ENCODE results near the gene SVOPL.
"Not testable (repeated sequence)": the region's sequence is repeated elsewhere in the genome, so short reads cannot be mapped to it uniquely, and the experiment has no call there.

SVOPL gene, protein sequence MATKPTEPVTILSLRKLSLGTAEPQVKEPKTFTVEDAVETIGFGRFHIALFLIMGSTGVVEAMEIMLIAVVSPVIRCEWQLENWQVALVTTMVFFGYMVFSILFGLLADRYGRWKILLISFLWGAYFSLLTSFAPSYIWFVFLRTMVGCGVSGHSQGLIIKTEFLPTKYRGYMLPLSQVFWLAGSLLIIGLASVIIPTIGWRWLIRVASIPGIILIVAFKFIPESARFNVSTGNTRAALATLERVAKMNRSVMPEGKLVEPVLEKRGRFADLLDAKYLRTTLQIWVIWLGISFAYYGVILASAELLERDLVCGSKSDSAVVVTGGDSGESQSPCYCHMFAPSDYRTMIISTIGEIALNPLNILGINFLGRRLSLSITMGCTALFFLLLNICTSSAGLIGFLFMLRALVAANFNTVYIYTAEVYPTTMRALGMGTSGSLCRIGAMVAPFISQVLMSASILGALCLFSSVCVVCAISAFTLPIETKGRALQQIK

DNA sequence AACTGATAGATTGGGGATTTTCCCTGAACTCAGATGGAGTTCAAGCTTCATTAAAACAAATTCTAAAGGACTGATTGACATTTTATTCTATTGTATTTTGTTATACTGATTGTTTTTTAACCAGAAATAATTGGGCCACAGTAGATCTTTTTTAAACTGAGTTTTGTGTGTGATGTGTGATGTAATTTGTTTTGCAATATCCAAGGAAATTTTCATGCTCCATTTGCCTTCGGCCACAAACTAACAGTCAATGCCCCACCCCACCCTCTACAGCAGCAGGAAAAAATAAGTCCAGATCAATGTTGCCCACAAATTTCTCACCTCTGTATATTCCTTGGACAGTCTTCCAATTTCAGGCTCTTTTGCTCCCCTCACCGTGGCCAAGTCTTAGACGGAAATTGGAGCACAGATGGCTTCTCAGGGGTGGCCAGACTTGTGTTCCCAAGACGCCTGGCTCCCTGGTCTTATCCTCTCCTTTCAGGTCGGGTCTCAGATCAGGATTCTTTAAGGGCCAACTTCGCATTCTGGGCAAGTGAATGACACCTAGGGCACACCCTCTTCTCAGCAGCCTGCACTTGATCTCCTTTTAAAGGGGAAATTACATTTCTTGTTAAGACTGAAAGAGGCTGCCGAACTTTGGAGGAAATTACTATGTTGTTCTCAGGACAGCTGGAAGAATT, at the start of gene SVOPL:
Gene SVOPL (minus strand): TSS at position 506 of the 680 bp plus-strand sequence. CDS start 22,317 bp downstream, outside the sequence.
- no peak for DNase-seq

DNA sequence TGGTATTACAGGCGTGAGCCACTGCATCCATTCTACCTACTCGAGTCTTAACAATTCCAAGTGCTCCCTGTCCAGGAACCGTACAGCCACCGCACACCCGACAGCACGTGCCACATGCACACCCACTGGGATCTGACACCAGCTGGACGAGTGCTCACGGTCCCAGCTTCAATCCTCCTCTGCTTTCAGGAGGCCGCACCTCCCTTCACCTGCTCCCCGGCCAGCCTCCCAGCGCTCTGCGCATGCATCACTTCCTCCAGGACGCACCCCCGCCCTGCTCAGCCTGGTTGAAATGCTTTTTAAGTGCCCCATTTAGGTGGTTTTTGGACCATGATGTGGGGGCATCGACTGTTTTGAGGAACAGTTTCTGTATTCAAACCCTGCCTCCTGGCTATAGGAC, 49.3 kb upstream of the SVOPL start:
- DNase-seq, result no peak

DNA sequence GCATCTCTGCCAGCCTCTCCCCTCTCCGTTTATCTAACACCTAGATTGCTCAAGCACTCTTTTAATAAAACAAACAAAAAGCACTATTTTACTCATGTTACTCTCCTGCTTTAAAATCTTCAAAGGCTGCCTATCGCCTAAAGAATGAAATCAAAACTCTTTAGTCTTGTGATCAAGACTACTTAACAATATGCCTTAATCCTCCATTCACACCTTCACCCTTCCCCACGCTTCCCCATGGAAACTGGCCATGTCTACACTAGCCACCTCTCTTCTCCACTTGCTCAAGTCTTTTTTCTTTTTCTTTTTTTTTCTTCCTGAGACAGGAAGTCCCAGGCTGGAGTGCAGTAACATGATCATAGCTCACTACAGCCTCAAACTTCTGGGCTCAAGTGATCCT, 48.8 kb upstream of the SVOPL start:
- no peak for DNase-seq

DNA sequence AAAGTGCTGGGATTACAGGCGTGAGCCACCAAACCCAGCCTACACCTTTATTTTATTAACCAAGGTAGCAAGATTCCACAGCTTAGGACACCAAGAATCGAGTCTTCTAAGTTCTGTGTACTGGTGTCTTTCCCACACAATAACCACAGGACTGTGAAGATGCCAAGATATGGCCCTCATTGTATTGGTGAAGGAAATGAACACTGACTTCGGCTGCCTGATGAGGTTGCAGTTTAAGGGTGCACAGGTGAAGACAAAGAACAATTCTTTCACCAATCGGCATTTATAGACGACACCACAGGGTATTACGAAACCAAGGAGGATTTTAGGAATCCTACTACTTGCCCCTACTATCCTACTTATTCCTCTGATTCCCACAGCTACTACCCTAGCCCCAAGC, 47.5 kb upstream of the SVOPL start:
- DNase-seq, result no peak

DNA sequence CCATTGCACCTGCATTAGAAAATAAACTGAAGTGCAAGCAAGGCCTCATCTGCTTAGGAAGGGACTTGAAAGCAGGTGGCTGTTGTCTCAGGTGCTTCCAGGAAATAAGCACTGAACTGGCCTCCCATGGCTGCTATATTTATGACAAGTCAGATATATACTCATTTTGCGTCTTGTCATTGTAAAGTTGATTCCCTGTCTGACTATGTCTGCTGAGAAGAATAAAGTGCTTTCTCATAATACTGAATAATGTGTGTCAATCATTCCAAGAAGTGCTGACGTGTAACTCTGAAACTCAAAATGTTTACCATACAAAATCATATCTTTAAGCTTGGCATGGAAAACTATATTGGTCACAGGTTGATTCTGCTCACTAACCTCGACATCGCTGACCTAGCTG, 44.9 kb upstream of the SVOPL start:
- no peak for DNase-seq

DNA sequence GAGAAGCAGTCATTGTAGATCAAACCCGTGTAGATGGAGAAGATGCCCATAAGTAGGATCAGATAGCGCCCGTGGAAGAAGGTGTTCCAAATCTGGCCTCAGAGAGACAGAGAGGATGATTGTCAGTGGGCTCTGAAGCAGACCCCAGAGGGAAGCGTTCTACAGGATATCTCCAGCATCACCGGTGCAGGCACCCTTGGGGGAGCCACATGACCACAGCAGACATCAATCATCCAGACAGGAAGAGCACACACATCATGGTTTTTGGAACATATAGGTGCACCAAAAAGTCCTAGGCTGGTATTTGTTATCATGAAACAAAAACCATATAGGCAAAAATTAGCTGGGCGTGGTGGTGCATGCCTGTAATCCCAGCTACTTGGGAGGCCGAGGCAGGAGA, 44.0 kb upstream of the SVOPL start:
- no peak for DNase-seq

DNA sequence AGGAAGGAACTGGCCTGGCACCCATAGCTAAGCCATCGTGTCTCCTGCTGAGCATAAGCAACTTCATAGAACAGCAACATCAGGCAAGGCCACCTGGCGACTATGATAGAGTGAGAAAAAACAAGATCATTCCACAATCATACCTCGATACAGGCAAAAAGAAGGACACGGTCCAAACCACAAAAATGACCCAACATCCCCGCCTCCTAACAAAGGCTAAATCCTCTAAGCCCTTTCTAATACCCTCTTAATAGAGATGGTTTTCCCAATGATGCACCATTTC, 40.2 kb upstream of the SVOPL start:
- DNase-seq, result no peak

DNA sequence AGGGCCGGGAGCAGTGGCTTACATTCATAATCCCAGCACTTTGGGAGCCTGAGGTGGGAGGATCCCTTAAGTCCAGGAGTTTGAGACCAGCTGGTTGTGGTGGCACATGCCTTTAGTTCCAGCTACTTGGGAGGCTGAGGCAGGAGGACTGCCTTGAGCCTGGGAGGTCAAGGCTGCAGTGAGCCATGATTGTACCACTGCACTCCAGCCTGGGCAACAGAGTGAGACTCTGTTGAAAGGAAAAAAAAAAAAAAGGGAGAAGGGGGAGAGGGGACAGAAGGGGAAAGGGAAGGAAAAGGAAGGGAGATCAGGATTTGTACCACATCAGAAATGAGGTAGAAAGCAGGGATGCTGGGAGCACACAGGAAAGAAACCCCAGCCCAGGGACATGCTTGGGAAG, 38.7 kb upstream of the SVOPL start:
- DNase-seq, result no peak

DNA sequence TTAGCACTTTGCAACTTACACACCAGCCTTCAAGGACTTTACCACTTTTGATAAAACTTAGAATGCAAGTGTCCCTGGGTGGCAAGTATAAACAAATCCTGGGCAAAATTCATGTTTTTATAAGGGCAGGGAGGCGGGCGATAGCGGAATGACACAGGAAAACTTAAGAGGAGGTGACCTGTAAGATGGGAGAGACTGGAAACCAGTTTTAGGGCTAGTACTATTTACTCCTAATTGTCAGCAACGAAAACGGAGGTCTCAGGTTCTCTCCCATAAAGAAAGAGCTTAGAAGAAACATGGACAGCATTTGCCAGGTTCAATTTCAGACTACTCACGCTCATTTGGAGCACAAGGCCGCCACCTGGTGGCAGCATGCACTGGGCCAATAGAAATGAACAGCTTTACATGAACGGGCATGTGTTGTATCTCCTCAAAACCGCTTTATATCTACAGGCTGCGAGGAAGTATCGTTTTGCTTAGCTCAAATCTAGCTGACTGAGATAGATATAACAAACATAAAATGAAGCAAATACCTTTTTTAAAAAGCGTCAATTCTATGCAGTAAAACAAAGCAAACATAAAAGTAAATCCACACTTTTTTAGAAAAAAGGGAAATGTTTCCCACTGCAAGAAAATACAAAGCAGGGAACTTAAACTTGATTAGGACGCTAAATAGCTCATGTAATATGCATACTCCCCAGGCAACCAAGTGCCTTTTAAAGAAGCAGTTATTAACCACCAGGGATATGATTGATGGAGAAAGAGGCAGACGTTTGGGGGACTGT, 37.6 kb upstream of the SVOPL start:
- peak; percentile 80 to 85 for DNase-seq

DNA sequence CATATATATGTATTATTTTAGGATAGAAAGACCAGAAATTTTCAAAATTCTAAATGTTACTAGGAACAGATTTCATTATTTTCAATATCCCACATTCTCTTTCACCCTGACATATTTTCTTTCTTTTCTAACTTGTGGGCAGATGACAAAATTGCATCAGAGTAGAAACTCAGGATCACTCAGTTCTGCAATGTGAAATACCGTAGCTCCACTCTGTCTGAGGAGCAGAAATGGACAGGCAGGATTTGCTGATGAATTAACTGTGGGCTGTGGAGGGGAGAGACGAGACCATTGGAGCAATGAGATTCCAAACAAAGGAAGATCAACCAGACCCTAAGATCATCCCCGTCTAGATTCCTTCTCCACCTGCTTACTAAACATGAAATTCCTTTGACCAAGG, 37.0 kb upstream of the SVOPL start:
- DNase-seq, result no peak

DNA sequence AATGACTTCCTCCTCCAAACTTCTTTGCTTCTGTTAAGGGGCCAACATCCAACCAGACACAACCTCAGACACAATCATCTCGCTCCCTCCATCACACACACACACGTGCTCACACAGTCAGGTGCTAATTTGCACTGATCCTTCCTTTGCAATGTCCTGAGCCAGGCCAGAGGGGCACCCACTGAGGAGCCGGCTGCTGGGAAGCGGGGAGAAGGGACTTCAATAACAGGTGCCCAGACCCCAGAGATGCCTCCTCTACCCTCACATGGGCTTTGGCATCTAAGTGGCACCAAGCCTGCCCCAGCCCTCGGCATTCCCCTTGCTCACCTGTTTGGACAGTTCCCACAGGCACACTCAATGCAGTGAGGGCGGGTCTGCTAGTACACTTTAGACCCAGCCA, 34.2 kb upstream of the SVOPL start:
- DNase-seq, result no peak

DNA sequence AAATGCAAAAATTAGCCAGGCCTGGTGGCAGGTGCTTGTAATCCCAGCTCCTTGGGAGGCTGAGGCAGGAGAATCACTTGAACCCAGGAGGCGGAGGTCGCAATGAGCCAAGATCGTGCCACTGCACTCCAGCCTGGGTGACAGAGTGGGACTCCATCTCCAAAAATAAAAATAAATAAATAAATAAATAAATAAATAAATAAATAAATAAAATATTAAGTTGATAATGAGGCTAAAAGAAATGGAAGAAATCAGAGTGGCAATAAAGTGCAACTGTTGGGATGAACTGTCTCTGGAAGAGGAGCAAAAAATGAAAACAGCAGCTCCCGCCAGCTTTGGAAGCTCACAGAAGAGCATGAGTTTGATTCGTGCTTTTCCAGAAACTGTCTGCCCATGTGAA, 30.6 kb upstream of the SVOPL start:
- DNase-seq, result not testable (repeated sequence)

DNA sequence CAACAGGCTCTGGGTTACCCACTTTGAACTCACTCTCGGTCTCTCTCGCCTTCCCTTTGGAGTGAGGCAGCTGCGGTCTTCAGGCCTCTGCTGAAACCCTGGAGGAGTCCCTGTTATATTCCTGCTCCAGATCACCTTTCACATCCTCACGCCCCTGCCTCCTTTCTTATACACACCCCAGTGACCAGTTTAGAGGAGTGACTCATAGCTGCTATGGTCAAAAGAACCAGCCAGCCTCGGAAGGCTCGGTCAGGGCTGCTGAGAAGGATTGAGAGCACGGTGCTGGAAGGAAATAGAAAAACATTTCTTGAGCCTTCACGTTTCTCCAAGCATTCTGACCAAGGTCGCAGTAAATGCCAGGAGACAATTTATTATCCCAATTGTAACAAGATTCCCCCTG, 28.3 kb upstream of the SVOPL start:
- no peak for DNase-seq

DNA sequence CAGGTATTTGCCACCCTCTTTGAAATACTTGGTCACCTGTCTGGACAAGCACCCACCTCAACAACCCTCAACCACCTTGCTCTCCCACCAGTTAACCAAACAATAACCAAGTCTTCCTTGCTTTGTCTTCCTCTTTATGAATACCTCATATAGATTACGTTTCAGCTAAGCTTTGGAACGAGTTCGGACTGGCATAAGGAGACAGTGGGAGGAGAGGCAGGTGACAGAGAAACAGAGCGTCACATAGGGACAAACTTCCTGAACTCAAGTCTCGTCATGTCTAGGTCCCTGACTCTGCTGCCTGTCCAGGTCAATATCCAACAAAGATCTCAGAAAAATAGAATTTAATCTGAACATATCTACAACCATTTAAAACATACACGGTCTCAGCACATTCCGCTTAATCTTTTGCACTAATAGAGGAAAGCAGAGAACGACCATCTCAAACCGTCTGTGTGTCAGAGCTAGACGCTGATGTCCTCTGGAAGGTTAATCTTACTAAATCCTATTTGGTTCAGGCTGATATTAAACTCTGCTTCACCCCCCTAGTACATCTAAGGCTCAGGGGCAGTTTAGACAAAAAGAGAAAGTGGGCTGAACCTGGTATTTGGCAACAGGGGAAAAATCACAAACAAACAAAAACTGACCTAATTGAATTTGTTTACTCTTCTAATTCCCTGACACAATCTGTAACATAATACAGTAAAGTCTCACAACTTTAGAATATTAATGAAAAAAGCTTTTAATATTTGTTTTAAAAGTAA, 26.4 kb upstream of the SVOPL start:
- DNase-seq, result no peak

DNA sequence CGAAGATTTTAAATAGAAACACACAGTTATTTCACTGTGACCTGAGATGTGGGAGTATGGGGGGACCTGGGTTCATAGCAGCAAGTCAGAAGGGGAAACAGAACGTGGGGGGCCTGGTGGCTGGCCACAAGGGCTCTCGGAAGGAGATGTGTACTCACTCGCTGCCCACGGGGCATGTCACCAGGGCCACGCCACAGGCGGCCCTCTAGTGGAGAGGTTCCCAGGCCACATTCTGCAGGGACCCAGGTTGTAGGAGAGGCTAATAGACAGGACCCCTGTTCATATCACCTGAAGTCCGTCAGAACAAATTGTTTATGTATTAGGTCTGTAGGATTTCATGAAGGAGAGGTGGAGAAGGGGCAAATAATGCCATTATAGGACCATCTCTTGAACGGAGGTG, 25.1 kb upstream of the SVOPL start:
- DNase-seq, result no peak

DNA sequence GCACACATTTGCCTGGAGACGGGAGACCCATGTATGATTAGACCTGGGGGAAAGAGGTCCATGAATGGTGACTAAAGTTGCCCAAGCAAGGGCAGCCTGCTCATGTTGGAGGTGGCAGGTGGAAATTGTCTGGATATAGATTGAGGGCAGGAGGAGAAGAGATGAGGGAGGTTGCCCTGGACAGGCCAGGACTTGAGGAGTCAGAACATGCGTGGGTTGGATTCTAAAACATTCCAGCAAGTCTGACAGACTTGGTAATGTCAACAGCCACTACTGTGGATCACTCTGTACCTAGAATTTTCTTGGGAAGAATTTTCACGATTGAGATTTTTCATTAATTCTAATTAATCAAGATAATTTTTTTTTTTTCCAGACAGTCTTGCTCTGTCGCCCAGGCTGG, 19.1 kb upstream of the SVOPL start:
- no peak for DNase-seq

DNA sequence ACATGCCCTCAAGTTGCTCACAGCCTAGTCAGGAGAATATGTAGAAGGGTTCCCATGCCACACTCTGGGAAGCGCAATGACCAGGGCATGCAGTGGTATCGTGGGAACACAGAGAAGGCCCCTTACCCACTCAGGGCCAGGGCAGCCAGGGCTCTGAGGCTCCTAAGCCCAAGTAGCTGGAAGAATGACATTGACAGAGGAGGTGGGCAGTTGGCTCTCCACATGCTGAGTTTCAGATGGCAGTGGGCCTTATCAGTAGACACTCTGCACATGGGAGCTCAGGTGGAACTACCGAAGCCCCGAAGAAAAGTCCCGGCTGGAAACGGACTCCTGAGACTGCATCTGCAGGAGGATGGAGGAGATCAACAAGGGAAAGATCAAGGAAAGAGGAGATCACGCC, 15.7 kb upstream of the SVOPL start:
- no peak for DNase-seq

DNA sequence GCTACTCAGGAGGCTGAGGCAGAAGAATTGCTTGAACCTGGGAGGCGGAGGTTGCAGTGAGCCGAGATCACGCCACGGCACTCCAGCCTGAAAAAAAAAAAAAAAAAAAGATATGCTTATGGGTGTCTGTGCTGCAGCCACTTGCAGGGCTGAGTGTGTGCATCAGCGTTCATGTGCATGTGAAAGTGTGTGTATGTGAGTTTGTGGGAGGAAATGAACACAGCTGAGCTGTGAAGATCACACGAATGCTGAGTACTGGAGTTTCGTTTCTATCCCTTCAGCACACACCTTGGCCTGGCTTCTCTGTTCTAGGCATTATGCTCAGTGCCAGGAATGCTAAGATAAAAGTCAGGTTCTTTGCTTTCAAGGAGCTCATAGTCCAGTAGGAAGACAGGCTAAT, 12.0 kb upstream of the SVOPL start:
- DNase-seq, result no peak

DNA sequence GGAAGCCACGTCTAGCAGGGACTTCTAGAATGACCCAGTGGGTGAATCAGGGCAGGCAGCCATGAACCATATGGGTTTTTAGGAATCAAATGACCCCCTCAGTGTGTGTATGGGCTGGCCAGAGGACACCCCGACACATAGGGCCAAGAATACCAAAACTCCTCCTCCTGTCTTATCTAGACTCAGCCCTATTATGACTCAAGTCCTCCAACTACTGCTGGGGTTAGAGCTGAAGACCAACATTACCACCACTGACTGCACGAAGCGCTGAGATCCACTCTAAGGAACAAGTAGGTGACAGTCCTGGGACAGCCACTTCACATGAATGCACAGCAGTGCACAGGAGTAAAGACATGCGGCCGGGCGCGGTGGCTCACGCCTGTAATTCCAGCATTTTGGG, 11.5 kb upstream of the SVOPL start:
- no peak for DNase-seq

DNA sequence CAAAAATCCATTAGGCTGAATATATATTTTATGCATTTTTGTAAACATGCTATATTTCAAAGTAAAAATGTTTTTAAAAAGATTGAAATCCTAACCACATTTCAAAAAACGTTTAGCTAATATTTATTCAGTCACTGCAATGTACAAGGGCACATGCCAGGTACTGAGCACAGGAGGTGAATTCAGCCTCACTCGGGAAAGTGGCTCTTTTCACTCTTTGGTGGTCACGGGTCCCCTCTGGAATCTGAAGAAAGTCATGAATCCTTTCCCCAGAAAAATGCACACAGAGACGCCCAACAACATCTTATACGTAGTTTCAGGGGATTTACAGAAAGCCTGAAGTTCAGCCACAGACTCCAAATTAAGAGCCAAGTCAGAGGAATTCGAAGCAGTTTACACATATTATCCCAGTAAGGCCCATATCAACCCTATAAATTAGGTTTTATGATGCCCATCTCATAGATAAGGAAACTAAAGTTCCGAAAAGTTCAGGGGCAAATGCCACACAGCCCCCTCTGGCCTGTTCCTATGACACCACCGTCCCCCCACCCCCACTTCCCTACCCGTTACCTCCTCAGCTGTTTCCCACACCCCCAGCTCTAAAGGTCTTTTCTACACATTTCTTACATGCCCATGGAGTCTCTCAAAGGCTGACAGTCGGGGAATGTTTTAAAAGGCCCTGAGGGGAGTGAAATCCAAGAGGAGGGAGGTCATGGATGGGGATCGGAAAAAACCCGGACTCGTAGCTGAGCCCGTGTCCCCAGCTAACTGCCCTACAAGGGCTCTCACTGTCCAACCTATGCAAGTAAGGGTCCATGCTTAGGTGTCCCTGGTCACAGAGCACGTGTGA, 9.6 kb upstream of the SVOPL start:
- DNase-seq, result no peak

DNA sequence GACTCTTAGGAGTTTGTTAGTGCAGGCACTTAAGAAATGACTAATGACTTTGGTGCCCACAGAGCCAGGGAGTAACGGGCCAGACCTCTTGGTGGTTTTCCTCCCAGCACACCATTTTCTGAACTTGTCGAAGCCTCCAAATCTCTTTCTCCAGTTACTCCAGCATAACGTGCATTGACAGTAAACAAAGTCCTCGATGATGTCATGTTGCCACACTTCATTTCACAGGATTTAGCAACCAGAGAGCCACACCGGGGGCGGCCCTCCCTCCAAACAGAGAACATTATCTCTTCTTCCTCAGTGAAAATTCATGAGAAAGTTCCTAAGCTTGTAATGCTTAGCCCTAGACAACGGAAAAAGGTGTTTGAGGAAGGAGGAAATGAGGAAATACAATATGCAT, 4.0 kb upstream of the SVOPL start:
- DNase-seq, result no peak

DNA sequence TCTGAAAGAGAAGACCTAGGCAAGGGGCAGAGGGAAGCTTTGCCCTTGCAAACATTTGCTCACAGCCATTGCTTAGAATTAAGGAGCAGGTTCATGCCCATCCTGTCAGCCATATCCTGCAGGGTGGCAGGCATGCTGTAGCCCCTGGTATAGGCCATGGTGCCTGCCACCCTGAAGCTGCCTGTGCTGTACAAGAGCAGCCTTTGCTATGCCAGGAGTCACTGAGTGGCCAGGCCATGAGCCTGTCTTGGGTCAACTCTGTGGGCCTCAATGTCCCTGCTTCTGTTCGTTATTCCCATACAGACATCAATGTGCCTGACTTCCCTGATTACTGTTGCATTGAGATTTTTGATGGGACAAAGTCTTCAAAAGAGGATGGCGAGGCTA, 368 bp upstream of the SVOPL start:
- DNase-seq, result no peak

Measured in CD4-positive, alpha-beta T cell treated with Interferon alpha-2 for 1 hour (primary cell).